ENCODE measurements around the gene ENOX1. TPM values are rescaled to one million over a fixed set of nuclear protein-coding genes. Genes with fewer than 3 reads are reported as not detected.

ENOX1 gene
- total and polyA plus RNA-seq, 2 donors: 4.0 to 5.7 TPM

- Histone ChIP-seq H3K9me3 (ENCODE audit: control insufficient read depth in 2 of 2, insufficient read depth in 1 of 2, low read length in 1 of 2) (no peaks in the 10 kb centered on the region), H3K4me1 (ENCODE audit: control insufficient read depth in 2 of 2, insufficient read depth in 2 of 2, low read length in 2 of 2) (no peaks in the 10 kb centered on the region), H3K27me3 (ENCODE audit: control insufficient read depth in 2 of 2, insufficient read depth in 1 of 2, low read length in 1 of 2) (no peaks in the 10 kb centered on the region), H3K36me3 (ENCODE audit: control insufficient read depth in 2 of 2, insufficient read depth in 2 of 2, low read length in 1 of 2) (no peaks in the 10 kb centered on the region), H3K27ac (ENCODE audit: low read depth in 1 of 2, low read length in 1 of 2) (no peak overlapping the region), H3K4me3 (ENCODE audit: low read length in 2 of 2) (no peak overlapping the region)
- WGBS: 93% methylated on average over 5 of the region's 5 CpGs
- DNase-seq (ENCODE audit: low read depth in 6 of 9, low spot score in 9 of 9): no peak
Observed at GRCh38 chr13:43223216-43223615, 563.6 kb downstream of the ENOX1 start.

DNA sequence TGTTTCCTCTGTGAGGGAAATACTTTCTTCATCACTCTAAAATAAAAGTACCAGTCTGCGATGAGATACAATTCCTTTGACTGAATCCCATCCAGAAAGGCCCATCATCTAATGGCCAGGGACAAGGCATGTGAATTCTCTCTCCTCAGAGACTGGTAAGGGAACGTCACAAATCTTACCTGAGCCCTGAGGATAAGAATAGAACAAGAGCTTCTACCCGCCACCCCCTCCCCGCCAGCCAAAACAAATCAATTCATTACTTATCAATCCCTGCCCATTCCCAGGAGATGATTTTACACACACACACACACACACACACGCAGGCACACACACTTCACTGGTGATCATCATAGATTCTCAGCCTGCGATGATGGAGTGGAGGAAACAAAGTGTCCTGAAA is 564.7 kb downstream of the ENOX1 start:
- H3K4me1 ChIP-seq (ENCODE audit: control insufficient read depth in 2 of 2, insufficient read depth in 2 of 2, low read length in 2 of 2): no peaks in the 10 kb centered on the region
- H3K36me3 ChIP-seq (ENCODE audit: control insufficient read depth in 2 of 2, insufficient read depth in 2 of 2, low read length in 1 of 2): no peaks in the 10 kb centered on the region
- H3K27me3 ChIP-seq (ENCODE audit: control insufficient read depth in 2 of 2, insufficient read depth in 1 of 2, low read length in 1 of 2): no peaks in the 10 kb centered on the region
- no peak for DNase-seq (ENCODE audit: low read depth in 6 of 9, low spot score in 9 of 9)
- no peak overlapping the region for H3K4me3 ChIP-seq (ENCODE audit: low read length in 2 of 2)
- H3K27ac ChIP-seq (ENCODE audit: low read depth in 1 of 2, low read length in 1 of 2): no peak overlapping the region
- no peaks in the 10 kb centered on the region for H3K9me3 ChIP-seq (ENCODE audit: control insufficient read depth in 2 of 2, insufficient read depth in 1 of 2, low read length in 1 of 2)
- 94% methylated on average over 6 of the region's 6 CpGs for WGBS

DNA sequence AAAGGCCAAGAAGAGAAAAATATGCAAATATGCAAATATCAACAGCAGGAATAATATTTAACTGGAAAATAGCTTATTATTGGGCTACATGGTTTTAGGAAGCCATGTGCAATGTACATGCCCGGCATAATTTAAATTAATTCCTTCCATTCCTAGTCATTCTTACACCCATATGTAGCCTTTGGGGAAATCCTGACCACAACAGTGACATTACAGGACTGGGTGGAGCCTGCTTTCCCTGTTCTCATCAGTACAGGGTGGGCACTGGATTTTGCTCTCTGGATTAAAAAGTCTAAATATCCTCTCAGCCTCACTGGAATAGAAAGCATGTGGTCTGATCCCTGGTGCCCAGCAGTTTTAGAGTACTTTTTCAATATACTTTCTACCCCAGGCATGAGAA is 565.2 kb downstream of the ENOX1 start:
- H3K36me3 ChIP-seq (ENCODE audit: control insufficient read depth in 2 of 2, insufficient read depth in 2 of 2, low read length in 1 of 2): no peaks in the 10 kb centered on the region
- WGBS: 96% methylated on average over 1 of the region's 1 CpG
- no peaks in the 10 kb centered on the region for H3K27me3 ChIP-seq (ENCODE audit: control insufficient read depth in 2 of 2, insufficient read depth in 1 of 2, low read length in 1 of 2)

GRCh38 chr13:43220873-43221595 is 565.7 kb downstream of the ENOX1 start:
- 97% methylated on average over 8 of the region's 8 CpGs for WGBS
- no peaks in the 10 kb centered on the region for H3K36me3 ChIP-seq (ENCODE audit: control insufficient read depth in 2 of 2, insufficient read depth in 2 of 2, low read length in 1 of 2)
- no peaks in the 10 kb centered on the region for H3K4me1 ChIP-seq (ENCODE audit: control insufficient read depth in 2 of 2, insufficient read depth in 2 of 2, low read length in 2 of 2)
- no peaks in the 10 kb centered on the region for H3K27me3 ChIP-seq (ENCODE audit: control insufficient read depth in 2 of 2, insufficient read depth in 1 of 2, low read length in 1 of 2)
- H3K9me3 ChIP-seq (ENCODE audit: control insufficient read depth in 2 of 2, insufficient read depth in 1 of 2, low read length in 1 of 2): no peaks in the 10 kb centered on the region
- no peak overlapping the region for H3K27ac ChIP-seq (ENCODE audit: low read depth in 1 of 2, low read length in 1 of 2)
- no peak overlapping the region for H3K4me3 ChIP-seq (ENCODE audit: low read length in 2 of 2)
- no peak for DNase-seq (ENCODE audit: low read depth in 6 of 9, low spot score in 9 of 9)

More for the DNA sequence above, 565.2 kb downstream of the ENOX1 start:
- DNase-seq (ENCODE audit: low read depth in 6 of 9, low spot score in 9 of 9): no peak
- H3K4me3 ChIP-seq (ENCODE audit: low read length in 2 of 2): no peak overlapping the region
- no peak overlapping the region for H3K27ac ChIP-seq (ENCODE audit: low read depth in 1 of 2, low read length in 1 of 2)
- H3K9me3 ChIP-seq (ENCODE audit: control insufficient read depth in 2 of 2, insufficient read depth in 1 of 2, low read length in 1 of 2): no peaks in the 10 kb centered on the region
- no peaks in the 10 kb centered on the region for H3K4me1 ChIP-seq (ENCODE audit: control insufficient read depth in 2 of 2, insufficient read depth in 2 of 2, low read length in 2 of 2)

- Histone ChIP-seq H3K36me3 (ENCODE audit: control insufficient read depth in 2 of 2, insufficient read depth in 2 of 2, low read length in 1 of 2) (no peaks in the 10 kb centered on the region), H3K27ac (ENCODE audit: low read depth in 1 of 2, low read length in 1 of 2) (no peak overlapping the region), H3K4me3 (ENCODE audit: low read length in 2 of 2) (no peak overlapping the region), H3K4me1 (ENCODE audit: control insufficient read depth in 2 of 2, insufficient read depth in 2 of 2, low read length in 2 of 2) (no peaks in the 10 kb centered on the region), H3K27me3 (ENCODE audit: control insufficient read depth in 2 of 2, insufficient read depth in 1 of 2, low read length in 1 of 2) (no peaks in the 10 kb centered on the region), H3K9me3 (ENCODE audit: control insufficient read depth in 2 of 2, insufficient read depth in 1 of 2, low read length in 1 of 2) (no peaks in the 10 kb centered on the region)
- no peak for DNase-seq (ENCODE audit: low read depth in 6 of 9, low spot score in 9 of 9)
- 98% methylated on average over 4 of the region's 4 CpGs for WGBS
Observed at GRCh38 chr13:43214124-43214523, 572.6 kb downstream of the ENOX1 start.

- H3K4me3 ChIP-seq (ENCODE audit: low read length in 2 of 2): no peak overlapping the region
- DNase-seq (ENCODE audit: low read depth in 6 of 9, low spot score in 9 of 9): no peak
Observed at GRCh38 chr13:43206838-43207237, 579.9 kb downstream of the ENOX1 start.

DNA sequence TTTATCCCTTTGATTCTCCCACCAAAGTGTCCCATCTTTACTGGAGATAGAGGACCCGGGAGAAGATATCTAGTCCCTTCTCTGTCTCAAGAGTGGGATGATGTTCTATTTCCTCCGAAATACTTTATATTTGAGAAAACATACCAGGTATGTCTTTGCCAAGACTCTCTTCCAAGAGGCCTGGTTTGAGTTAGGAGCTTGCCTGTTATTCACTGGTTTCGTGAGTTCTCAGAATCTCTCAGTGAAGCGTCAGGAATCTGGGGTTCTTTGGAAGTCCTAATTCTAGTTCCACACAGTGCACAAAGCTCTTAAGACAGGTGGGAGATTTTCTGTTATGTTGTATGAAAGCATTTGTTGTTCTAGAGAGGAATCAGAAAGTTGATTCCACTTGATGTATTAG is 581.4 kb downstream of the ENOX1 start:
- no peaks in the 10 kb centered on the region for H3K4me1 ChIP-seq (ENCODE audit: control insufficient read depth in 2 of 2, insufficient read depth in 2 of 2, low read length in 2 of 2)
- H3K36me3 ChIP-seq (ENCODE audit: control insufficient read depth in 2 of 2, insufficient read depth in 2 of 2, low read length in 1 of 2): no peaks in the 10 kb centered on the region
- no peak overlapping the region for H3K4me3 ChIP-seq (ENCODE audit: low read length in 2 of 2)
- DNase-seq (ENCODE audit: low read depth in 6 of 9, low spot score in 9 of 9): no peak
- no peak overlapping the region for H3K27ac ChIP-seq (ENCODE audit: low read depth in 1 of 2, low read length in 1 of 2)
- no peaks in the 10 kb centered on the region for H3K27me3 ChIP-seq (ENCODE audit: control insufficient read depth in 2 of 2, insufficient read depth in 1 of 2, low read length in 1 of 2)
- H3K9me3 ChIP-seq (ENCODE audit: control insufficient read depth in 2 of 2, insufficient read depth in 1 of 2, low read length in 1 of 2): no peaks in the 10 kb centered on the region
- WGBS: 97% methylated on average over 4 of the region's 4 CpGs

More at GRCh38 chr13:43206838-43207237, 579.9 kb downstream of the ENOX1 start:
- Histone ChIP-seq H3K27me3 (ENCODE audit: control insufficient read depth in 2 of 2, insufficient read depth in 1 of 2, low read length in 1 of 2) (no peaks in the 10 kb centered on the region), H3K27ac (ENCODE audit: low read depth in 1 of 2, low read length in 1 of 2) (no peak overlapping the region), H3K36me3 (ENCODE audit: control insufficient read depth in 2 of 2, insufficient read depth in 2 of 2, low read length in 1 of 2) (no peaks in the 10 kb centered on the region), H3K9me3 (ENCODE audit: control insufficient read depth in 2 of 2, insufficient read depth in 1 of 2, low read length in 1 of 2) (no peaks in the 10 kb centered on the region), H3K4me1 (ENCODE audit: control insufficient read depth in 2 of 2, insufficient read depth in 2 of 2, low read length in 2 of 2) (no peaks in the 10 kb centered on the region)

DNA sequence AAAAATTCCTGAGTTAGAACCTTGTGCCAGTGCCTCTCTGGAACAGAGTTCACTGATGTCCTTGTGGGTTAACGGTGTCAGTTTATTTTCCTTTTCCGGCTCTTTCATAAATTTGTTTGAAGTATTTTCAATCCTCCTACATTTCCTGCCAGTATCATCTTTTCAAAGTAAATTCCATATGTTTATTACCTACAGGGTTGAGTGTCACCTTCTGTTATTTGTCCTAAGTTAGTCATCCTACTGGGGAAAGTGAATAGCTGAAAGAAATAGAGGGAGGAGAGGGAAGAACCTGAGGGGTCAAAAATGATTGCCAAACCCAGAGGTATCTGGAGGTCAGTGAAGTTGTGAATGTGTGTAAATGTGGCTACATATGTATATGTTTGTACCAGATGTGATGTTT is 582.2 kb downstream of the ENOX1 start:
- DNase-seq (ENCODE audit: low read depth in 6 of 9, low spot score in 9 of 9): no peak
- H3K4me3 ChIP-seq (ENCODE audit: low read length in 2 of 2): no peak overlapping the region
- no peak overlapping the region for H3K27ac ChIP-seq (ENCODE audit: low read depth in 1 of 2, low read length in 1 of 2)
- no peaks in the 10 kb centered on the region for H3K9me3 ChIP-seq (ENCODE audit: control insufficient read depth in 2 of 2, insufficient read depth in 1 of 2, low read length in 1 of 2)
- WGBS: 98% methylated on average over 2 of the region's 2 CpGs
- H3K4me1 ChIP-seq (ENCODE audit: control insufficient read depth in 2 of 2, insufficient read depth in 2 of 2, low read length in 2 of 2): no peaks in the 10 kb centered on the region
- H3K27me3 ChIP-seq (ENCODE audit: control insufficient read depth in 2 of 2, insufficient read depth in 1 of 2, low read length in 1 of 2): no peaks in the 10 kb centered on the region
- no peaks in the 10 kb centered on the region for H3K36me3 ChIP-seq (ENCODE audit: control insufficient read depth in 2 of 2, insufficient read depth in 2 of 2, low read length in 1 of 2)

DNA sequence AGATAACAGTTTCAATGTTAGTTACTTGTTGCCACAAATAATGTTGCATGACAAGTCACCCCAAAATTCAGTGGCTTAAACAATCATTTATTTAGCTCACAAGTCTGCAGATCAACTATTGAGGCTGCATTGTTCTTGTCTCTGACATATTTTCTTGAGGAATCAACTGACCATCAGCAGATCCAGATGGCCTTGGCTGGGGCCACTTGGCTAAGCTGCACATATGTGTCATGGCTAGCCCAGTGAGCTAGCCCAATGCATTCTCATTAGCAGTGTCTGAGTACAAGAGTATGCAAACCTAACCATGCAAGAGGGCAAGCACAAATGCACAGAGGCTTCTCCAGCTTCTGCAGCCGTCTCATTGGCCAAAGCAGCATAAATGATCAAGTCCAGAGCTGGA is 583.0 kb downstream of the ENOX1 start:
- 100% methylated on average over 1 of the region's 1 CpG for WGBS
- no peak overlapping the region for H3K27ac ChIP-seq (ENCODE audit: low read depth in 1 of 2, low read length in 1 of 2)
- no peaks in the 10 kb centered on the region for H3K9me3 ChIP-seq (ENCODE audit: control insufficient read depth in 2 of 2, insufficient read depth in 1 of 2, low read length in 1 of 2)

More for the DNA sequence above, 583.0 kb downstream of the ENOX1 start:
- DNase-seq (ENCODE audit: low read depth in 6 of 9, low spot score in 9 of 9): no peak
- H3K36me3 ChIP-seq (ENCODE audit: control insufficient read depth in 2 of 2, insufficient read depth in 2 of 2, low read length in 1 of 2): no peaks in the 10 kb centered on the region
- H3K27me3 ChIP-seq (ENCODE audit: control insufficient read depth in 2 of 2, insufficient read depth in 1 of 2, low read length in 1 of 2): no peaks in the 10 kb centered on the region
- no peaks in the 10 kb centered on the region for H3K4me1 ChIP-seq (ENCODE audit: control insufficient read depth in 2 of 2, insufficient read depth in 2 of 2, low read length in 2 of 2)
- H3K4me3 ChIP-seq (ENCODE audit: low read length in 2 of 2): no peak overlapping the region
